HG02973 (cell line): ENCODE data around the gene MTM1.
A peak's percentile ranks its signal among the peaks of the same experiment; 100 is the strongest.

Experiments
- ATAC-seq: cut with Tn5 transposase; IDR thresholded peaks from one replicate; pipeline ENCODE4 v1.9.1; 2021; ENCODE audit warnings: moderate library complexity; ENCODE audit not compliant: unreplicated experiment

The MTM1 gene

GRCh38 chrX:150568320-150569154 lies at the start of gene MTM1:
TSS of gene MTM1 (plus strand) at chrX:150568621. CDS start at chrX:150592615, 23,994 bp downstream.
- peak; percentile 96 for ATAC-seq

- no peak for ATAC-seq
Observed at GRCh38 chrX:150522494-150522893, 45.9 kb upstream of the MTM1 start.

GRCh38 chrX:150525061-150525919 lies 43.1 kb upstream of the MTM1 start:
- ATAC-seq, result no peak

- no peak for ATAC-seq
Observed at GRCh38 chrX:150526692-150527091, 41.7 kb upstream of the MTM1 start.

GRCh38 chrX:150527108-150527507 lies 41.3 kb upstream of the MTM1 start:
- ATAC-seq, result no peak

GRCh38 chrX:150529587-150529986 lies 38.8 kb upstream of the MTM1 start:
- ATAC-seq, result no peak

GRCh38 chrX:150530821-150531220 lies 37.6 kb upstream of the MTM1 start:
- no peak for ATAC-seq

- no peak for ATAC-seq
Observed at GRCh38 chrX:150531467-150531866, 37.0 kb upstream of the MTM1 start.

- ATAC-seq, result no peak
Observed at GRCh38 chrX:150533863-150534262, 34.6 kb upstream of the MTM1 start.

GRCh38 chrX:150536455-150537116 lies 31.8 kb upstream of the MTM1 start:
- no peak for ATAC-seq

GRCh38 chrX:150537851-150538250 lies 30.6 kb upstream of the MTM1 start:
- no peak for ATAC-seq

- ATAC-seq, result no peak
Observed at GRCh38 chrX:150540965-150541364, 27.5 kb upstream of the MTM1 start.

- ATAC-seq, result no peak
Observed at GRCh38 chrX:150542846-150543229, 25.6 kb upstream of the MTM1 start.

- peak; percentile 46 for ATAC-seq
Observed at GRCh38 chrX:150543230-150544155, 24.9 kb upstream of the MTM1 start.

GRCh38 chrX:150544222-150544787 lies 24.1 kb upstream of the MTM1 start:
- no peak for ATAC-seq

GRCh38 chrX:150544835-150545770 lies 23.3 kb upstream of the MTM1 start:
- no peak for ATAC-seq

GRCh38 chrX:150546711-150547153 lies 21.7 kb upstream of the MTM1 start:
- ATAC-seq, result no peak

- no peak for ATAC-seq
Observed at GRCh38 chrX:150547375-150548115, 20.9 kb upstream of the MTM1 start.
